Cardiac septum (tissue), 1 donor: ENCODE measurements around the gene CMTM3. TPM values are rescaled to one million over a fixed set of nuclear protein-coding genes. Genes with fewer than 3 reads are reported as not detected.
"Not testable (repeated sequence)": the region's sequence is repeated elsewhere in the genome, so short reads cannot be mapped to it uniquely, and the experiment has no call there.

Experiments used
- DNase-seq: peaks from one replicate; pipeline ENCODE4 v3.0.0-alpha.2; 2020; ENCODE audit warnings: low spot score
- intact Hi-C: fragments of 100-400 bp; cut with DNase I; formaldehyde crosslinking; loops from one replicate; pipeline ENCODE4 v1.14.0; 2022
- total RNA-seq: library from RNA; stranded (reverse); fragmentation: NEBNext Ultra II Directional; extraction: Animal tissue kit (Norgen Biotek cat#: 25700); gene quantifications from one replicate; pipeline ENCODE4 v1.2.1, GENCODE V29; 2021
- donor health status: DM: no; HTN: no; CAD: no.

The CMTM3 gene
- total RNA-seq, 1 donor from 2014 or later: 10.4 TPM

GRCh38 chr16:66605177-66605978 lies 874 bp downstream of the CMTM3 start:
- intact Hi-C loops: loop anchor here (2.0 to 5.0 kb wide), 2 partner anchors 92 to 199 kb away; partner anchors contain the start of gene CMTM4
- DNase-seq: peak; percentile 78

- DNase-seq: no peak
- intact Hi-C loops: loop anchor here (2.0 to 5.0 kb wide), 3 partner anchors 91 to 261 kb away; partner anchors contain the start of gene CMTM4
Observed at GRCh38 chr16:66605979-66606751, 1.7 kb downstream of the CMTM3 start.

GRCh38 chr16:66608241-66609138 lies 4.0 kb downstream of the CMTM3 start:
- intact Hi-C loops: loop anchor here (5.0 kb wide), 1 partner anchor 89 kb away; the partner anchor contains the start of gene CMTM4
- DNase-seq: peak; percentile 92

GRCh38 chr16:66609139-66609510 lies 4.6 kb downstream of the CMTM3 start:
- intact Hi-C loops: loop anchor here (5.0 kb wide), 1 partner anchor 88 kb away; the partner anchor contains the start of gene CMTM4

GRCh38 chr16:66610111-66610820 lies 5.8 kb downstream of the CMTM3 start:
- no peak for DNase-seq
- intact Hi-C loops: no loop called here

More at GRCh38 chr16:66609139-66609510, 4.6 kb downstream of the CMTM3 start:
- DNase-seq: no peak

- DNase-seq, intact Hi-C loops: not testable (repeated sequence)
Observed at GRCh38 chr16:66611911-66612310, 7.4 kb downstream of the CMTM3 start.

- intact Hi-C loops: no loop called here
- DNase-seq: no peak
Observed at GRCh38 chr16:66612422-66612821, 7.9 kb downstream of the CMTM3 start.

GRCh38 chr16:66614161-66614802 lies 9.8 kb downstream of the CMTM3 start:
- no peak for DNase-seq
- intact Hi-C loops: no loop called here

- intact Hi-C loops: no loop called here
- no peak for DNase-seq
Observed at GRCh38 chr16:66616169-66616568, 11.7 kb downstream of the CMTM3 start.

- DNase-seq: no peak
- intact Hi-C loops: no loop called here
Observed at GRCh38 chr16:66616592-66616991, 12.1 kb downstream of the CMTM3 start.

GRCh38 chr16:66617010-66617434 lies 12.5 kb downstream of the CMTM3 start:
- DNase-seq: no peak
- intact Hi-C loops: no loop called here

GRCh38 chr16:66617728-66618127 lies 13.2 kb downstream of the CMTM3 start:
- intact Hi-C loops: no loop called here
- no peak for DNase-seq

- intact Hi-C loops: no loop called here
- no peak for DNase-seq
Observed at GRCh38 chr16:66618588-66619375, 14.3 kb downstream of the CMTM3 start.

- intact Hi-C loops: no loop called here
Observed at GRCh38 chr16:66619534-66620428, 15.3 kb downstream of the CMTM3 start.

GRCh38 chr16:66620429-66620795 lies 15.9 kb downstream of the CMTM3 start:
- peak; percentile 65 for DNase-seq
- intact Hi-C loops: no loop called here

More at GRCh38 chr16:66619534-66620428, 15.3 kb downstream of the CMTM3 start:
- peak; percentile 12 for DNase-seq

- intact Hi-C loops: no loop called here
- DNase-seq: peak; percentile 51
Observed at GRCh38 chr16:66621973-66622372, 17.5 kb downstream of the CMTM3 start.

GRCh38 chr16:66622863-66623262 lies 18.4 kb downstream of the CMTM3 start:
- DNase-seq: no peak
- intact Hi-C loops: no loop called here
